ENCODE measurements around the gene NRCAM.

GRCh38 chr7:108299251-108299973, 156.8 kb downstream of the NRCAM start:
- TF ChIP-seq CTCF (IDR thresholded peaks at IDR 0.05) (no peak), POLR2A (IDR thresholded peaks at IDR 0.05) (no peak)
